Left forelimb (tissue), 1 donor: Measurements from ENCODE around the gene DHX32.
"Not testable (repeated sequence)": the region's sequence is repeated elsewhere in the genome, so short reads cannot be mapped to it uniquely, and the experiment has no call there.

Source experiments
- DNase-seq: peaks from one replicate; pipeline ENCODE4 v3.0.0-alpha.2; 2018; ENCODE audit warnings: low spot score

Gene DHX32

GRCh38 chr10:125895130-125896087 is 14.3 kb upstream of the DHX32 start:
- peak; percentile 85 for DNase-seq

- not testable (repeated sequence) for DNase-seq
Observed at GRCh38 chr10:125894176-125894575, 13.1 kb upstream of the DHX32 start.

- DNase-seq, result not testable (repeated sequence)
Observed at GRCh38 chr10:125892402-125892801, 11.3 kb upstream of the DHX32 start.

- not testable (repeated sequence) for DNase-seq
Observed at GRCh38 chr10:125889441-125889840, 8.3 kb upstream of the DHX32 start.

- no peak for DNase-seq
Observed at GRCh38 chr10:125886914-125887512, 5.9 kb upstream of the DHX32 start.

- no peak for DNase-seq
Observed at GRCh38 chr10:125883211-125883610, 2.1 kb upstream of the DHX32 start.

- DNase-seq, result no peak
Observed at GRCh38 chr10:125882596-125882995, 1.5 kb upstream of the DHX32 start.

GRCh38 chr10:125880719-125881118 is 373 bp downstream of the DHX32 start:
- DNase-seq, result no peak

GRCh38 chr10:125878957-125879835 is 1.9 kb downstream of the DHX32 start:
- no peak for DNase-seq

GRCh38 chr10:125871338-125871737 is 9.8 kb downstream of the DHX32 start:
- DNase-seq, result no peak

GRCh38 chr10:125868372-125868975 is 12.6 kb downstream of the DHX32 start:
- no peak for DNase-seq

- no peak for DNase-seq
Observed at GRCh38 chr10:125866421-125867029, 14.6 kb downstream of the DHX32 start.

- no peak for DNase-seq
Observed at GRCh38 chr10:125865120-125865519, 16.0 kb downstream of the DHX32 start.

- no peak for DNase-seq
Observed at GRCh38 chr10:125859128-125859817, 21.8 kb downstream of the DHX32 start.

- no peak for DNase-seq
Observed at GRCh38 chr10:125857185-125857760, 23.8 kb downstream of the DHX32 start.

GRCh38 chr10:125852487-125852886 is 28.6 kb downstream of the DHX32 start:
- DNase-seq, result no peak

- DNase-seq, result no peak
Observed at GRCh38 chr10:125850766-125851731, 30.0 kb downstream of the DHX32 start.

GRCh38 chr10:125849448-125849847 is 31.6 kb downstream of the DHX32 start:
- DNase-seq, result no peak

GRCh38 chr10:125848857-125849256 is 32.2 kb downstream of the DHX32 start:
- DNase-seq, result no peak
